Gastroesophageal sphincter (tissue), 4 donors: ENCODE data around the gene EXOC2. TPM values are rescaled to one million over a fixed set of nuclear protein-coding genes. Genes with fewer than 3 reads are reported as not detected.

ENCODE experiments used
- ATAC-seq: fragments of 150-250 bp; one replicate; pipeline ENCODE4 v1.9.1; 2016; ENCODE audit warnings: mild to moderate bottlenecking, moderate library complexity
- H3K27ac ChIP-seq, 4 donors: fragments of 200-600 bp; sonication (generic) in 3 of 4; 1 replicate in 3 of 4; 2 replicates in 1 of 4; pipeline ENCODE4 v1.5.1; 2016 to 2019
- H3K27me3 ChIP-seq: fragments of 200-600 bp; sonication (generic); one replicate; pipeline ENCODE4 v1.5.1; 2019
- H3K36me3 ChIP-seq, 2 donors: fragments of 200-600 bp; sonication (generic); one replicate each; pipeline ENCODE4 v1.5.1; 2019; ENCODE audit warnings: control low read depth in 1 of 2
- H3K4me1 ChIP-seq, 3 donors: fragments of 200-600 bp; sonication (generic); 1 replicate in 2 of 3; 2 replicates in 1 of 3; pipeline ENCODE4 v1.5.1; 2016 to 2019; ENCODE audit warnings: control low read depth in 2 of 3
- H3K4me3 ChIP-seq, 2 donors: fragments of 200-600 bp; sonication (generic); one replicate each; pipeline ENCODE4 v1.5.1; 2019; ENCODE audit warnings: mild to moderate bottlenecking in 1 of 2, moderate library complexity in 1 of 2
- H3K9me3 ChIP-seq, 3 donors: fragments of 200-600 bp; sonication (generic); one replicate each; pipeline ENCODE4 v1.5.1; 2017 to 2019; ENCODE audit warnings: control low read depth in 2 of 3
- CTCF ChIP-seq, 4 experiments: fragments of 200-600 bp in 2 of 4; fragments of 450-650 bp in 2 of 4; sonication (generic) in 1 of 4; IDR thresholded peaks; one replicate each; pipeline ENCODE4 v1.5.1; 2017 to 2019; ENCODE audit warnings: antibody characterized with exemption in 4 of 4, mild to moderate bottlenecking in 2 of 4, moderate library complexity in 2 of 4
- EP300 ChIP-seq: sonication (generic); formaldehyde crosslinking; IDR thresholded peaks from one replicate; pipeline ENCODE4 v1.6.1; 2017; ENCODE audit warnings: antibody characterized with exemption, mild to moderate bottlenecking
- POLR2A ChIP-seq, 2 donors: fragments of 450-650 bp; IDR thresholded peaks; one replicate each; pipeline ENCODE4 v1.6.1; 2017; ENCODE audit warnings: antibody characterized with exemption in 2 of 2, mild to moderate bottlenecking in 2 of 2, moderate library complexity in 1 of 2
- POLR2AphosphoS5 ChIP-seq: sonication (generic); formaldehyde crosslinking; IDR thresholded peaks from one replicate; pipeline ENCODE4 v1.6.1; 2017; ENCODE audit warnings: antibody characterized with exemption
- WGBS, 2 donors: methylation state at CpG; one replicate each; pipeline ENCODE4 v1.1.5; 2018; ENCODE audit warnings: low coverage in 1 of 2; 5-methylcytosine and 5-hydroxymethylcytosine counted together
- total RNA-seq, 4 donors: library from RNA; depleted of rRNA; stranded (reverse); fragments of >200 nt; gene quantifications; one replicate each; pipeline ENCODE4 v1.1.0, GENCODE V29; 2016

The EXOC2 gene
- total RNA-seq, 4 donors from 2014 or later = 17.8 to 39.2 (median 25.8) TPM

GRCh38 chr6:659716-660581, 33.0 kb downstream of the EXOC2 start:
- Histone ChIP-seq H3K9me3 (no peaks in the 10 kb centered on the region), H3K4me1 (peaks cover 0 to 46% (median 7%) of the 10 kb centered on the region in 3 donors), H3K4me3 (no peak overlapping the region), H3K27me3 (no peaks in the 10 kb centered on the region), H3K27ac (no peak overlapping the region), H3K36me3 (peaks cover 0 to 11% of the 10 kb centered on the region in 2 donors)
- TF ChIP-seq EP300 (no peak), POLR2A (IDR thresholded peaks at IDR 0.05) (no peak), POLR2AphosphoS5 (no peak), CTCF (IDR thresholded peaks at IDR 0.05) (no peak)
- no peak for ATAC-seq
- WGBS, 2 donors = 94% methylated on average over 3 of the region's 13 CpGs; no CpG with 5 or more reads in 1 of the 2 donors

- H3K4me1 ChIP-seq = peaks cover 0 to 48% (median 7%) of the 10 kb centered on the region in 3 donors
- peaks cover 0 to 11% (median 0%) of the 10 kb centered on the region in 3 donors for H3K9me3 ChIP-seq
- H3K27ac ChIP-seq = no peak overlapping the region
- H3K4me3 ChIP-seq = no peak overlapping the region
- no peaks in the 10 kb centered on the region for H3K27me3 ChIP-seq
- TF ChIP-seq POLR2A (IDR thresholded peaks at IDR 0.05) (no peak), CTCF (IDR thresholded peaks at IDR 0.05) (no peak), POLR2AphosphoS5 (no peak), EP300 (no peak)
- ATAC-seq = no peak
- H3K36me3 ChIP-seq = peaks cover 0 to 11% of the 10 kb centered on the region in 2 donors
- 18 to 22% methylated on average over 2 of the region's 2 CpGs for WGBS, 2 donors
Measured at GRCh38 chr6:658244-658643, 34.7 kb downstream of the EXOC2 start.

- no peak overlapping the region for H3K27ac ChIP-seq
- H3K4me1 ChIP-seq = peaks cover 0 to 48% (median 7%) of the 10 kb centered on the region in 3 donors
- TF ChIP-seq POLR2AphosphoS5 = no peak
- TF ChIP-seq CTCF (IDR thresholded peaks at IDR 0.05) = no peak
- peaks cover 0 to 11% of the 10 kb centered on the region in 2 donors for H3K36me3 ChIP-seq
- 53 to 57% methylated on average over 1 of the region's 1 CpG for WGBS, 2 donors
- H3K9me3 ChIP-seq = peaks cover 0 to 11% (median 0%) of the 10 kb centered on the region in 3 donors
- H3K4me3 ChIP-seq = no peak overlapping the region
- ATAC-seq = no peak
- H3K27me3 ChIP-seq = no peaks in the 10 kb centered on the region
Measured at GRCh38 chr6:657743-658142, 35.2 kb downstream of the EXOC2 start.

GRCh38 chr6:656460-657252, 36.3 kb downstream of the EXOC2 start, which contains the start of gene HUS1B:
HUS1B (minus strand) TSS chr6:657100; CDS start chr6:656944, 156 bp downstream.
- H3K9me3 ChIP-seq = peaks cover 0 to 11% (median 0%) of the 10 kb centered on the region in 3 donors
- H3K4me3 ChIP-seq = no peak within 1 kb of the TSS
- peaks cover 0 to 48% (median 7%) of the 10 kb centered on the region in 3 donors for H3K4me1 ChIP-seq
- no peak for TF ChIP-seq POLR2AphosphoS5
- WGBS, 2 donors = 100% methylated on average over 2 to 6 of the region's 73 CpGs
- no peak within 1 kb of the TSS for H3K27ac ChIP-seq
- no peak for ATAC-seq
- H3K36me3 ChIP-seq = peaks cover 0 to 11% of the 10 kb centered on the region in 2 donors
- no peaks in the 10 kb centered on the region for H3K27me3 ChIP-seq

GRCh38 chr6:654136-654535, 38.8 kb downstream of the EXOC2 start:
- Histone ChIP-seq H3K27me3 (no peaks in the 10 kb centered on the region), H3K9me3 (peaks cover 0 to 11% (median 0%) of the 10 kb centered on the region in 3 donors), H3K4me1 (peaks cover 0 to 35% (median under 1%) of the 10 kb centered on the region in 3 donors), H3K27ac (no peak overlapping the region), H3K4me3 (no peak overlapping the region), H3K36me3 (peaks cover 0 to 11% of the 10 kb centered on the region in 2 donors)
- 22 to 28% methylated on average over 4 of the region's 4 CpGs for WGBS, 2 donors
- TF ChIP-seq CTCF (IDR thresholded peaks at IDR 0.05) = no peak
- no peak for ATAC-seq
